Testis (tissue), 2 donors: ENCODE measurements around the gene LRRFIP1.
"Not testable (repeated sequence)": the region's sequence is repeated elsewhere in the genome, so short reads cannot be mapped to it uniquely, and the experiment has no call there.

Experiments
- POLR2A ChIP-seq: fragments of 450-650 bp; IDR thresholded peaks from one replicate; pipeline ENCODE4 v1.6.1; 2017; ENCODE audit warnings: antibody characterized with exemption, mild to moderate bottlenecking, moderate library complexity
- TF ChIP-seq, protein P1 (sequence below), 3 experiments: fragments of 450-650 bp in 2 of 3; fragments of 200-600 bp in 1 of 3; sonication (generic) in 1 of 3; IDR thresholded peaks; one replicate each; pipeline ENCODE4 v1.5.1; 2016 to 2019; ENCODE audit warnings: antibody characterized with exemption in 3 of 3, mild to moderate bottlenecking in 2 of 3, moderate library complexity in 1 of 3

DNA sequence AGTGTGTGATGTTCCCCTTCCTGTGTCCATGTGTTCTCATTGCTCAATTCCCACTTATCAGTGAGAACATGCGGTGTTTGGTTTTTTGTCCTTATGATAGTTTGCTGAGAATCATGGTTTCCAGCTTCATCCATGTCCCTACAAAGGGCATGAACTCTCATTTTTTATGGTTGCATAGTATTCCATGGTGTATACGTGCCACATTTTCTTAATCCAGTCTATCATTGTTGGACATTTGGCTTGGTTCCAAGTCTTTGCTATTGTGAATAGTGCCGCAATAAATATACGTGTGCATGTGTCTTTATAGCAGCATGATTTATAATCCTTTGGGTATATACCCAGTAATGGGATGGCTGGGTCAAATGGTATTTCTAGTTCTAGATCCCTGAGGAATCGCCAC, 156.3 kb downstream of the LRRFIP1 start:
- TF ChIP-seq, protein P1, sequence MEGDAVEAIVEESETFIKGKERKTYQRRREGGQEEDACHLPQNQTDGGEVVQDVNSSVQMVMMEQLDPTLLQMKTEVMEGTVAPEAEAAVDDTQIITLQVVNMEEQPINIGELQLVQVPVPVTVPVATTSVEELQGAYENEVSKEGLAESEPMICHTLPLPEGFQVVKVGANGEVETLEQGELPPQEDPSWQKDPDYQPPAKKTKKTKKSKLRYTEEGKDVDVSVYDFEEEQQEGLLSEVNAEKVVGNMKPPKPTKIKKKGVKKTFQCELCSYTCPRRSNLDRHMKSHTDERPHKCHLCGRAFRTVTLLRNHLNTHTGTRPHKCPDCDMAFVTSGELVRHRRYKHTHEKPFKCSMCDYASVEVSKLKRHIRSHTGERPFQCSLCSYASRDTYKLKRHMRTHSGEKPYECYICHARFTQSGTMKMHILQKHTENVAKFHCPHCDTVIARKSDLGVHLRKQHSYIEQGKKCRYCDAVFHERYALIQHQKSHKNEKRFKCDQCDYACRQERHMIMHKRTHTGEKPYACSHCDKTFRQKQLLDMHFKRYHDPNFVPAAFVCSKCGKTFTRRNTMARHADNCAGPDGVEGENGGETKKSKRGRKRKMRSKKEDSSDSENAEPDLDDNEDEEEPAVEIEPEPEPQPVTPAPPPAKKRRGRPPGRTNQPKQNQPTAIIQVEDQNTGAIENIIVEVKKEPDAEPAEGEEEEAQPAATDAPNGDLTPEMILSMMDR (IDR thresholded peaks at IDR 0.05) = not testable (repeated sequence)
- TF ChIP-seq POLR2A = not testable (repeated sequence)
